ENCODE data around the gene ZNF778.

ZNF778 gene

GRCh38 chr16:89217388-89218191 lies at the start of gene ZNF778:
Gene ZNF778 (plus strand): TSS chr16:89217703. CDS start chr16:89221128, 3,425 bp downstream.
- Histone ChIP-seq H3K4me3 (ENCODE audit: low read length) (peak within 1 kb of the TSS; percentile 68), H3K36me3 (ENCODE audit: control insufficient read depth, insufficient read depth, low read length) (no peaks in the 10 kb centered on the region), H3K9me3 (ENCODE audit: control insufficient read depth, low read length) (no peaks in the 10 kb centered on the region), H3K27me3 (ENCODE audit: control insufficient read depth, insufficient read depth, low read length) (no peaks in the 10 kb centered on the region), H3K9ac (ENCODE audit: low read length) (peak within 1 kb of the TSS; percentile 98), H3K4me1 (ENCODE audit: control insufficient read depth, insufficient read depth, low read length) (peaks cover 10% of the 10 kb centered on the region)

GRCh38 chr16:89168381-89169189 lies 48.9 kb upstream of the ZNF778 start:
- no peaks in the 10 kb centered on the region for H3K9me3 ChIP-seq (ENCODE audit: control insufficient read depth, low read length)
- H3K27me3 ChIP-seq (ENCODE audit: control insufficient read depth, insufficient read depth, low read length), result peaks cover 59% of the 10 kb centered on the region
- H3K36me3 ChIP-seq (ENCODE audit: control insufficient read depth, insufficient read depth, low read length), result no peaks in the 10 kb centered on the region
- H3K4me1 ChIP-seq (ENCODE audit: control insufficient read depth, insufficient read depth, low read length), result peaks cover 23% of the 10 kb centered on the region
- H3K4me3 ChIP-seq (ENCODE audit: low read length), result no peak overlapping the region
- no peak overlapping the region for H3K9ac ChIP-seq (ENCODE audit: low read length)

- Histone ChIP-seq H3K4me1 (ENCODE audit: control insufficient read depth, insufficient read depth, low read length) (peaks cover 23% of the 10 kb centered on the region), H3K27me3 (ENCODE audit: control insufficient read depth, insufficient read depth, low read length) (peaks cover 60% of the 10 kb centered on the region), H3K9me3 (ENCODE audit: control insufficient read depth, low read length) (no peaks in the 10 kb centered on the region), H3K9ac (ENCODE audit: low read length) (no peak overlapping the region), H3K36me3 (ENCODE audit: control insufficient read depth, insufficient read depth, low read length) (no peaks in the 10 kb centered on the region), H3K4me3 (ENCODE audit: low read length) (no peak overlapping the region)
Measured at GRCh38 chr16:89169778-89170177, 47.7 kb upstream of the ZNF778 start.

- Histone ChIP-seq H3K4me1 (ENCODE audit: control insufficient read depth, insufficient read depth, low read length) (peaks cover 23% of the 10 kb centered on the region), H3K9me3 (ENCODE audit: control insufficient read depth, low read length) (no peaks in the 10 kb centered on the region), H3K27me3 (ENCODE audit: control insufficient read depth, insufficient read depth, low read length) (peaks cover 62% of the 10 kb centered on the region), H3K36me3 (ENCODE audit: control insufficient read depth, insufficient read depth, low read length) (no peaks in the 10 kb centered on the region), H3K9ac (ENCODE audit: low read length) (no peak overlapping the region), H3K4me3 (ENCODE audit: low read length) (no peak overlapping the region)
Measured at GRCh38 chr16:89170346-89171215, 46.9 kb upstream of the ZNF778 start.

GRCh38 chr16:89171216-89172170 lies 46.0 kb upstream of the ZNF778 start, which contains the start of gene CDH15:
Gene CDH15 (plus strand): TSS chr16:89171748. CDS start chr16:89171832, 84 bp downstream.
- Histone ChIP-seq H3K9ac (ENCODE audit: low read length) (no peak within 1 kb of the TSS), H3K4me1 (ENCODE audit: control insufficient read depth, insufficient read depth, low read length) (peaks cover 23% of the 10 kb centered on the region), H3K9me3 (ENCODE audit: control insufficient read depth, low read length) (no peaks in the 10 kb centered on the region), H3K27me3 (ENCODE audit: control insufficient read depth, insufficient read depth, low read length) (peaks cover 61% of the 10 kb centered on the region), H3K36me3 (ENCODE audit: control insufficient read depth, insufficient read depth, low read length) (no peaks in the 10 kb centered on the region), H3K4me3 (ENCODE audit: low read length) (peak within 1 kb of the TSS; percentile 19)

GRCh38 chr16:89172171-89172527 lies 45.4 kb upstream of the ZNF778 start:
- H3K27me3 ChIP-seq (ENCODE audit: control insufficient read depth, insufficient read depth, low read length), result peaks cover 54% of the 10 kb centered on the region
- H3K4me1 ChIP-seq (ENCODE audit: control insufficient read depth, insufficient read depth, low read length), result peaks cover 20% of the 10 kb centered on the region
- H3K36me3 ChIP-seq (ENCODE audit: control insufficient read depth, insufficient read depth, low read length), result no peaks in the 10 kb centered on the region
- H3K9ac ChIP-seq (ENCODE audit: low read length), result no peak overlapping the region
- no peaks in the 10 kb centered on the region for H3K9me3 ChIP-seq (ENCODE audit: control insufficient read depth, low read length)
- H3K4me3 ChIP-seq (ENCODE audit: low read length), result no peak overlapping the region

- no peaks in the 10 kb centered on the region for H3K36me3 ChIP-seq (ENCODE audit: control insufficient read depth, insufficient read depth, low read length)
- H3K9ac ChIP-seq (ENCODE audit: low read length), result no peak overlapping the region
- peaks cover 52% of the 10 kb centered on the region for H3K27me3 ChIP-seq (ENCODE audit: control insufficient read depth, insufficient read depth, low read length)
- H3K9me3 ChIP-seq (ENCODE audit: control insufficient read depth, low read length), result no peaks in the 10 kb centered on the region
- H3K4me3 ChIP-seq (ENCODE audit: low read length), result no peak overlapping the region
- peaks cover 15% of the 10 kb centered on the region for H3K4me1 ChIP-seq (ENCODE audit: control insufficient read depth, insufficient read depth, low read length)
Measured at GRCh38 chr16:89172528-89173173, 44.9 kb upstream of the ZNF778 start.

GRCh38 chr16:89173174-89173921 lies 44.2 kb upstream of the ZNF778 start:
- peaks cover 13% of the 10 kb centered on the region for H3K4me1 ChIP-seq (ENCODE audit: control insufficient read depth, insufficient read depth, low read length)
- H3K36me3 ChIP-seq (ENCODE audit: control insufficient read depth, insufficient read depth, low read length), result no peaks in the 10 kb centered on the region
- no peak overlapping the region for H3K9ac ChIP-seq (ENCODE audit: low read length)
- H3K27me3 ChIP-seq (ENCODE audit: control insufficient read depth, insufficient read depth, low read length), result peaks cover 47% of the 10 kb centered on the region
- no peaks in the 10 kb centered on the region for H3K9me3 ChIP-seq (ENCODE audit: control insufficient read depth, low read length)
- H3K4me3 ChIP-seq (ENCODE audit: low read length), result no peak overlapping the region

GRCh38 chr16:89174055-89174827 lies 43.3 kb upstream of the ZNF778 start:
- no peak overlapping the region for H3K9ac ChIP-seq (ENCODE audit: low read length)

GRCh38 chr16:89174877-89175276 lies 42.6 kb upstream of the ZNF778 start:
- no peaks in the 10 kb centered on the region for H3K9me3 ChIP-seq (ENCODE audit: control insufficient read depth, low read length)
- H3K4me3 ChIP-seq (ENCODE audit: low read length), result no peak overlapping the region
- peaks cover 13% of the 10 kb centered on the region for H3K4me1 ChIP-seq (ENCODE audit: control insufficient read depth, insufficient read depth, low read length)
- H3K36me3 ChIP-seq (ENCODE audit: control insufficient read depth, insufficient read depth, low read length), result no peaks in the 10 kb centered on the region
- no peak overlapping the region for H3K9ac ChIP-seq (ENCODE audit: low read length)
- H3K27me3 ChIP-seq (ENCODE audit: control insufficient read depth, insufficient read depth, low read length), result peaks cover 32% of the 10 kb centered on the region

More at GRCh38 chr16:89174055-89174827, 43.3 kb upstream of the ZNF778 start:
- Histone ChIP-seq H3K4me3 (ENCODE audit: low read length) (no peak overlapping the region), H3K27me3 (ENCODE audit: control insufficient read depth, insufficient read depth, low read length) (peaks cover 38% of the 10 kb centered on the region), H3K4me1 (ENCODE audit: control insufficient read depth, insufficient read depth, low read length) (peaks cover 13% of the 10 kb centered on the region), H3K9me3 (ENCODE audit: control insufficient read depth, low read length) (no peaks in the 10 kb centered on the region), H3K36me3 (ENCODE audit: control insufficient read depth, insufficient read depth, low read length) (no peaks in the 10 kb centered on the region)
